HG02981 (cell line): Measurements from ENCODE around the gene CCNJ.

Experiments used
- ATAC-seq: cut with Tn5 transposase; IDR thresholded peaks from one replicate; pipeline ENCODE4 v1.9.1; 2021; ENCODE audit warnings: mild to moderate bottlenecking, moderate library complexity; ENCODE audit not compliant: unreplicated experiment

The CCNJ gene

DNA sequence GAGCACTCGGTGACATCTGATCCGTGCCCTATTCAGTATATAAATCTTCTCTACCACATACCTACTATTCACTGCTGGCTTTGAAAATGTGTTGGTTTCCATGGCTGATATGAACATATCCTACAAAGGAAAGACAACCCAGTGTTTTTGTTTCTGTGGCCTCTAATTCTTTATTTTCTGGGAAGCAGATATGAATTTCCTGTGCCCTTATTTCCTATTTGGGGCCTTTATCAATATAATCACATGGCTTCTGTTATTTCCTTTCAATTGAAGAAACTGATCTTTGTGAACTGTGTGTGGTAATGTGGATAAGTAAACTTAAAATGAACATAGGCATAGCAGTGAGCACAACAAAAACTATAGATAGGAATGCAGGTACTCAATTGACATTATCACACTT, 10.6 kb downstream of the CCNJ start:
- ATAC-seq: no peak

DNA sequence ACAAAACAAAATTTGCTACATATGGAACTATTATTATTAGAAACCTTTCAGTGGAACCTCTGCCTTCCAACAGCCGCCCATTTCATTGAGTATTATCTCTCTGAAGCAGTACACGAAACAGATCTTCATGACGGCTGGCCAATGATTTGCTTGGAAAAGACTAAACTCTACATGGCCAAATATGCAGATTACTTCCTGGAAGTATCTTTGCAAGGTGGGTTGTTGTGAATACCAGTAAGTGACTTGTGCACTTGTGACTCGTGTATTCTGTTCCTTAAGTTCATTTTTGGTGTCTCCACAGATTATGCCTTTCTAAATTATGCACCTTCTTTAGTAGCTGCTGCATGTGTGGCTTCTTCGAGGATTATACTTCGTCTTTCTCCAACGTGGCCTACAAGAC, 13.4 kb downstream of the CCNJ start:
- no peak for ATAC-seq

DNA sequence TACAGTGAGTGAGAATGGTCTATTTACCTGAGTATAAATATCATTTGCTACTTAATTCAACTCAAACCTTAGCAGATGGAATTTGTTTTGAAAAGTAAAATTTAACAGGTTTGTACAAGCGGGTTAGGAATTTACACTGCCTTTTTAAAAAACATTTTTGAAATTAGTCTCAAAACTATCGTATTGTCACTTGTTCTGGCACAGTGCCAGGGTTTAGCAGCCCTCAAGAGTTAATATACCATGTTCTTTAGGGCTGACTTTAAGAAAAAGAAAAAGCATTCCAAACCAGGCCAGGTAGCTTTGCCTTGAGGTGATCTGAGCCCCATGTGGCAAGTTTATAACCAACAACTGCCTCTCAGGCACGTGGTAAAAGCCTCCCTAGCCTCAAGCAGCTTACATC, 17.8 kb downstream of the CCNJ start:
- ATAC-seq: no peak

- no peak for ATAC-seq
Observed at GRCh38 chr10:96072674-96073073, 29.3 kb downstream of the CCNJ start.

- ATAC-seq: no peak
Observed at GRCh38 chr10:96073722-96074121, 30.3 kb downstream of the CCNJ start.

DNA sequence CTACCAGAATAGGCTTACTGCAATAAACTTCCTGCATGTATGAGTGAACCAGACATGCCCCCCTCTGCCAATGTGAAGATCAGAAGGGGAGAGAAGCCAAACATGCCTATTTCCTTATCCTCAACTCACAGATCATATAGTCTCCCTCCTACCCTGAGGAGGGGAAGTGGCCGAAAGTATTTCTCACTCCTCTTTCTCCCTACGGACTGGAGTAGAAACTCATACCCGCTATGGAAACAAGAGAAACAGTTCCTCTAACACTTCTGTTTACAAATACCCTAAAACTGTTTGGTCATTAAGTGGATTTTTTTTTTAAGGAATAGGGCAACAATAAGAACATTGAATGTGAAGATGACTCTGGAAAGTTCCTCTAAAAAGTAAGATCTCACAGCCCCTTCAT, 31.4 kb downstream of the CCNJ start:
- no peak for ATAC-seq

DNA sequence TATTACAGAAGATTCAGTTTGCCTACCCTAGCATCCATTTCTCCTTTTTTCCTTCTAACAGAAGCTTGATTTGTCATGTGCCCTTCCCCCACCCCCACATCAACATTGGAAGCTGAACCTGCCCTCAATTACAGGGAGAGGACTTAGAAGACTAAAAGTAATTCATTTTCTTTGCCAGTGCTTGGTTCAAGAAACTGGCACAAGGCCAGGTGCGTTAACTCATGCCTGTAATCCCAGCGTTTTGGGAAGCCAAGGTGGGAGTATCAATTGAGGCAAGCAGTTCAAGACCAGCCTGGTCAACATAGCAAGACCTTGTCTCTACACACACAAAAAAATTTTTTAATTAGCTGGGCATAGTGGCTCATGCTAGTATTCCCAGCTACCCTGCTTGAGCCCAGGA, 32.6 kb downstream of the CCNJ start:
- ATAC-seq: no peak

GRCh38 chr10:96077156-96077555, 33.8 kb downstream of the CCNJ start:
- no peak for ATAC-seq

DNA sequence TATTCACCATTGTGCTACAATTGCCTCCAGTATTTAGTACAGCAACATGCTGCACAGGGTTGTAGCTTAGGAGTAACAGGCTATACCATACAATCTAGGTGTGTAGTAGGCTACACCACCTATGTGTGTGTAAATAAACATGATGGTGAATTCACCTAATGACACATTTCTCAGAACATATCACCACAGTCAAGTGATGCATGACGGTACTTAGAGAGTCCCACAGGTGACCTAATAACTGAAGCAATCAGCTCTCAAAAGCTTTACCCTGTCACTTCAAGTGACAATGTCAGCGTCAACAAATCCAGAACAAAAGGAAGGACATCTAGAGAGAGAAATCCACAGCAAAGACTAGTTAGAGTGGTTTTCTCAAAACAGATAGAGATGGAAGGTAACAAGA, 38.8 kb downstream of the CCNJ start:
- ATAC-seq: no peak

GRCh38 chr10:96082748-96083147, 39.4 kb downstream of the CCNJ start:
- ATAC-seq: no peak

DNA sequence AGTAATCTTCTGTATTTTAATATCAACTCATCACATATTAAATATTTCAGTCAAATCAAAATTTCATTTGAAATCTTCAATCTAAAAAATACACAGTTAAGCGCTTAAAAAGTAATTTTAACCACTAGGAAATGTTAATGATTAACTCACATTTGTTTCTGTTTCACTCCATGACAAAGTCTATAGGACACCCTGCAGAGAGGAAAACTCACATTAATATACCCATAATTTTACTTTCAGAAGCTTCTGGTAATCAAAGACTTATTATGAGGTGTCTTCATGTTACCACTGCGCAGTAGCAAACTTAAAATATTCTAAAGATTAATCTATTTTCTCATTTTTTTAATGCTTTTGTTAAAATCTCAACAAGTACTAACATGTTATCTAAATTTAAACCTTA, 45.7 kb downstream of the CCNJ start:
- ATAC-seq: no peak

GRCh38 chr10:96089670-96090462, 46.5 kb downstream of the CCNJ start:
- ATAC-seq: peak; percentile 87

DNA sequence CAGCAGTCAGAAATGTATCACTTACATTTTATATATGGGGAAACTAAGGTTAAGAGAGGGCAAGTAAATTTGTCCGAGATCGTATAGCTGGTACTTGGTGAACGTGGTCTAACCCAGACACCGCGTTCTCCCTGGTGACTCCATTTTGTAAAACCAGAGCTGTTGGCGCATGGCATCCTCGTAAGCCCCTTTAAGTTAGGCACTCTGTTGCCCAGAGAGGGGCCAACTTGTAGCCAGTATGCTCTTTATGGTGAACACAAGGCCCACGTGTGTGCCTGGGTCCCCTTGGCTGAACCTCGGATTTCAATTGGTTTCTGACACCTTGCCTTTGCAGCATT, 47.0 kb downstream of the CCNJ start:
- no peak for ATAC-seq

DNA sequence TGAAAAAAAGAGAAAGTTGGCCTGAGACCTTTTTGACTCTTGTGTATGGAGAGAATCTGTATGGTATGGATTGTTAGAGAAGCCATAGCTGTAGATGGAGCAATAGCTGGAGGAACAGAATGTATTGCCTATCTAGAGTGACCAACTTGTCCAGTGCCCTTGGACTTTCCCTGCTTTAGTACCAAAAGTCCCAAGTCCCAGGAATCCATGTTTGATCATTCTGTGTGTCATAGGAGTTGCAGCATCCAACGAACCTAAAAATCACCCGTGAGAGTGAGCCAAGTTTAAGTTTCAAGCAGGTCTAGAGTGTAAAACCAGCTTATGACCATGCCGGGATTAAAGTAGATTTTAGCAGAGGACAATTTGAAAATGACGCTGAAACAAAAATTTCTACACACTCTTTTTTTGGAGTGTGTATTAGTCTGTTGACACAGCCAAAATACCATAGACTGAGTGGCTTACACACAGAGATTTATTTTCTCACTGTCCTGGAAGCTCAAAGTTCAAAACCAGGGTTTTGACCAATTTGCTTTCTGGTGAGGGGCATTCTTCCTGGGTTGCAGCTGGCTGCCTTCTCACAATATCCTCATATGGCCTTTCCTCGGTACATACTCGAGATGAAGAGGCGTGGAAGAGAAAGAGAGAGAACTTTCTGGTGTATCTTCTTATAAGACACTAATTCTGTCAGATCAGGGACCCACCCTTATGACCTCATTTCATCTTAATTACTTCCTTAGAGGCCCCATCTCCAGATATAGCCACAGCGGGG, 49.8 kb downstream of the CCNJ start:
- ATAC-seq: no peak

- no peak for ATAC-seq
Observed at GRCh38 chr10:96093948-96094347, 50.6 kb downstream of the CCNJ start.

DNA sequence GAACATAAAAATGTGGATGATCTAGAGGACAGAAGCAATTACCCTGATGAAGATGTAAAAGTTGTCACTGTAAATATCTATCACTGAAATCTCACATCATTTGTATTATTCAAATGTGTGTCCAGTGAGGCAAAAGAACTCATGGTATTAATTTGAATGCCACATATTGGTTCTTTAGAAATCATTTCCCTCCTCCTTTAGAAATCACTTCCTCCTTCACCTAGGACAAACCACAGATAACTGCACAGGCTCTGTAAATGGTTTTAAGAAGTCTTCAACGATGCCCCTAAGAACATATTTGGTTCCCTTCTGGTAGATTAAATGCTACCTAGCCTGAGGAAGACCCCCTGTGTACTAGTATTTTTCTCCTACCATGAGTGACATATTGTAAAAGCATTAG, 53.6 kb downstream of the CCNJ start:
- ATAC-seq: no peak

DNA sequence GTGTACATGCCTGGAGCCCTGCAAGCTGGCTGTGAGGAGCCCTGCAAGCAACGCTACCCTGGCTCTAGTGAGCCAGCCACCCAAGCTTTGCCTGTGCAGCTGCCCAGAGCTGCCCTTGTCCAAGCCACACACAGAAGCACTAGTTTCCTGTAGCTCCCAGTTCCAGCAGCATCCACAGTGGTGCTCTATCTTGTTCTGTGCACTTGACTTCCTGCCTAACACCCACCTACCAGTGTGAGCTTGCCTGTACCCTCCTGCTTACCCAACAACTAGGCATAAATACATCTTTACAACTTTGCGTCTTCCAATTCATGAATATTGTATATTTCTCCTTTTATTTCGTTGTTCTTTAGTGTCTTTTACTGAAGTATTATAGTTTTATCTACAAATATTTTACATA, 54.5 kb downstream of the CCNJ start:
- ATAC-seq: no peak

GRCh38 chr10:96107623-96108038, 64.2 kb downstream of the CCNJ start:
- ATAC-seq: no peak
